HG02798 (cell line): ENCODE measurements around the gene CTIF.

Experiments
- ATAC-seq: cut with Tn5 transposase; IDR thresholded peaks from one replicate; pipeline ENCODE4 v1.9.1; 2021; ENCODE audit warnings: mild to moderate bottlenecking; ENCODE audit not compliant: unreplicated experiment, poor library complexity

Gene CTIF

GRCh38 chr18:48780201-48780912, 241.5 kb downstream of the CTIF start:
- no peak for ATAC-seq

- ATAC-seq = no peak
Observed at GRCh38 chr18:48780913-48781162, 242.0 kb downstream of the CTIF start.

GRCh38 chr18:48781163-48781987, 242.5 kb downstream of the CTIF start:
- ATAC-seq = no peak

GRCh38 chr18:48781988-48782363, 243.1 kb downstream of the CTIF start:
- ATAC-seq = no peak

GRCh38 chr18:48782381-48782861, 243.6 kb downstream of the CTIF start:
- ATAC-seq = no peak

GRCh38 chr18:48783616-48784520, 245.0 kb downstream of the CTIF start:
- ATAC-seq = no peak

GRCh38 chr18:48784656-48785055, 245.8 kb downstream of the CTIF start:
- peak; percentile 25 for ATAC-seq

- ATAC-seq = peak; percentile 91
Observed at GRCh38 chr18:48785091-48785614, 246.3 kb downstream of the CTIF start.

- no peak for ATAC-seq
Observed at GRCh38 chr18:48785736-48786454, 247.1 kb downstream of the CTIF start.

- ATAC-seq = no peak
Observed at GRCh38 chr18:48786455-48787202, 247.8 kb downstream of the CTIF start.

- ATAC-seq = no peak
Observed at GRCh38 chr18:48787203-48788151, 248.6 kb downstream of the CTIF start.

- no peak for ATAC-seq
Observed at GRCh38 chr18:48788373-48788772, 249.5 kb downstream of the CTIF start.

GRCh38 chr18:48789259-48789812, 250.5 kb downstream of the CTIF start:
- ATAC-seq = no peak

- ATAC-seq = no peak
Observed at GRCh38 chr18:48790226-48790863, 251.5 kb downstream of the CTIF start.

GRCh38 chr18:48790869-48791635, 252.2 kb downstream of the CTIF start:
- ATAC-seq = no peak

- no peak for ATAC-seq
Observed at GRCh38 chr18:48791636-48792105, 252.8 kb downstream of the CTIF start.

- no peak for ATAC-seq
Observed at GRCh38 chr18:48792141-48792540, 253.3 kb downstream of the CTIF start.
